Activated CD8-positive, alpha-beta memory T cell treated with anti-CD3 and anti-CD28 coated beads for 4 hours (primary cell): ENCODE data around the gene HSD11B2.

ENCODE experiments used
- DNase-seq, 2 donors: peaks; one replicate each; pipeline ENCODE4 v3.0.0-alpha.2; 2020; ENCODE audit warnings: low read depth in 2 of 2

Gene HSD11B2

DNA sequence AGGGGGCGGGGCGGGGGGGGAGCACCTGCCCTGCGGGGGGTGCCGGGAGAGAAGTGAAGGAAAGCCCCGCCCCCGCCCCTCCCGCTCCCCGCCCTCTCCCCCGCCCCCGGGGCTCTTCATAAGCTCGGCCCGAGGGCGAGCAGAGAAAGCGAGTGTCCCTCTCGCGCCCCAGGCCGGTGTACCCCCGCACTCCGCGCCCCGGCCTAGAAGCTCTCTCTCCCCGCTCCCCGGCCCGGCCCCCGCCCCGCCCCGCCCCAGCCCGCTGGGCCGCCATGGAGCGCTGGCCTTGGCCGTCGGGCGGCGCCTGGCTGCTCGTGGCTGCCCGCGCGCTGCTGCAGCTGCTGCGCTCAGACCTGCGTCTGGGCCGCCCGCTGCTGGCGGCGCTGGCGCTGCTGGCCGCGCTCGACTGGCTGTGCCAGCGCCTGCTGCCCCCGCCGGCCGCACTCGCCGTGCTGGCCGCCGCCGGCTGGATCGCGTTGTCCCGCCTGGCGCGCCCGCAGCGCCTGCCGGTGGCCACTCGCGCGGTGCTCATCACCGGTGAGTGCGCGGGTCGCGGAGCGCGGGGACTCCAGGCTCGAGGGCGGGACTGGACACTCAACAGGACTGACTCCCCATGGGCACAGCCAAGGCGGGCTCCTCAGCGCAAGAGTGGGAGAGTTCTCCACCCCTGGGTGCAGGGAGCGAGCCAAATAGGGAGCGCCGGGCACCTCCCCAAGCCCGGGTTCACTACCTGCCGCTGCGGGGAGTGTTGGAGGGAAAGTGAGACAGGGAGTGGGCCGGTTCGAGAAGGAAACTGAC is at the start of gene HSD11B2:
TSS of gene HSD11B2 (plus strand) at position 145 of the 798 bp plus-strand sequence. CDS start at position 273, 128 bp downstream.
- DNase-seq: no peak

DNA sequence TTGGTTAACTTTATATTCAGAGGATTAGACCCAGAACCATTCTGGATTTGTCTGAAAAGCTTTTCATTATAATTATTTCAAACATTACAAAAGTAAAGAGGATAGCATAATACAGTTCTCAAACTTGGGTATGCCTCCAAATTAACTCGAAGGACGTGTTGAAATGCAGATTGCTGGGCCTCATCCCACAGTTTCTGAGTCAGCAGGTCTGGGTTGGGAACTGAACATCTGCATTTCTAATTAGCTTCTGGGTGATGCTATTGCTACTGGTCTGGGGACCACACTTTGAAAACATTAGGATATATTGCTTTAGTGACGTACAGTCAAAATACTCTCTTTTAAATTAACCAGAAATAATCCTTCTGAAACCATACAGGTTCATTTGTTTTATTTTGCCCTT is 47.6 kb upstream of the HSD11B2 start:
- DNase-seq: no peak

DNA sequence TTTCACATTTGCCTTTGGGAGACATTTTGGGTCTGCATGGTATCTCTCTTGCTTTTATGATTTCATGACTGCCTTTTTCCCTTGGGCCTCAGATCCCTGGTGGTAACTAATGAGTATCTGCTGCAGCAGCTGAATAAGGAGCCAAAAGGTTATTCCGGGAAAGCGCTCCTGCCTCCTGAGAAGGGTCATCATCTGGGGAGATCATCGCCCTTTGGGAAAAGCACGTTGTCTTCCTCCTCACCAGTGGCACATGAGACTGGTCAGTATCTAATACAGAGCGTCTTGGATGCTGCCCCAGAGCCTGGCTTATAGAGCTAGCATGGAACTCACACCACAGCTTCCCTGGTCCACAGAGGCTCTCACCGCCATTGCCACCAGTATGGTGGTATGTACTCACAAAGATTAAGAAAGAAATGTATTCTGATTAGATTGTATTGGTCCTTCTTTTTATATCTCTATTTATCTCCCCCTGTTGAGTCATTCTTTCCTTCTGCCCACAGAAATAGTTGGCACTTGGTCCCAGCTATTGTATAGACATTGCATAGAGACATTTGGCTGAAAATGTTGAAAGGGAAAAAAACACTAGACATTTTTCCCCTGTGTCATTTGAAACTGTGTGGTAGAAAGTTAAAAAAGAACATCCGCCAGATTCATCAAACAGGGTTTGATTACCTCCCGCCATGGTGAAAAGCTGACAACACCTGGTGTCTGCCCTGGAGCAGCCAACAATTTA is 46.0 kb upstream of the HSD11B2 start:
- no peak for DNase-seq

DNA sequence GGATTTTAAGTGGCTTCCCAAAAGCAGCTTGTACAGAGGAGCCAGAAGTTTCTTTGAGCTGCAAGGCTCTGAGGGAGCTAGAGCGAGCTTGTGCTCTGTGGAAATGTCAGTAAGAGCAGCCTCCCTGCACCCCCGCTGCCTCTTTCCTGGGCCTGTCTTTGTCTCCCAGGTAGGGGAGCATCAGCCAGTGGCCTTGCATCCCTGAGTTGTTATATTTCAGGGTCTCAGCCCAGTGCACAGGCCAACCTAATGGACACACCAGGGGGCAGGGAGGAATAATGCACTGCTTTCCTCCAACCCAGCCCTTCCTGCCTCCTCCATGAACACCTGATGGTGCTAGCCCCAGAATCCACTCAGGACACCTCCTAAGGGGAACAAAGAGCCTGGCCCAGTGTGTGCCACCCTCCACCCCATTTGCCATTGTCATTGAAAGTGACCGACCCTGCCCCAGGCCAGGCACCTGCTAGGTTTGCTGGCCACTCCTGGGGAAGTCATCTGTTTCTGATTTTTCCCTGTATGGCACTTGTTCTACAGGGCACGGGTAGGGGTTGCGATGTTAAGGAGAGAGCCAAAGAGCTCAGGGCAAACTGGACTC is 44.0 kb upstream of the HSD11B2 start:
- DNase-seq: no peak

DNA sequence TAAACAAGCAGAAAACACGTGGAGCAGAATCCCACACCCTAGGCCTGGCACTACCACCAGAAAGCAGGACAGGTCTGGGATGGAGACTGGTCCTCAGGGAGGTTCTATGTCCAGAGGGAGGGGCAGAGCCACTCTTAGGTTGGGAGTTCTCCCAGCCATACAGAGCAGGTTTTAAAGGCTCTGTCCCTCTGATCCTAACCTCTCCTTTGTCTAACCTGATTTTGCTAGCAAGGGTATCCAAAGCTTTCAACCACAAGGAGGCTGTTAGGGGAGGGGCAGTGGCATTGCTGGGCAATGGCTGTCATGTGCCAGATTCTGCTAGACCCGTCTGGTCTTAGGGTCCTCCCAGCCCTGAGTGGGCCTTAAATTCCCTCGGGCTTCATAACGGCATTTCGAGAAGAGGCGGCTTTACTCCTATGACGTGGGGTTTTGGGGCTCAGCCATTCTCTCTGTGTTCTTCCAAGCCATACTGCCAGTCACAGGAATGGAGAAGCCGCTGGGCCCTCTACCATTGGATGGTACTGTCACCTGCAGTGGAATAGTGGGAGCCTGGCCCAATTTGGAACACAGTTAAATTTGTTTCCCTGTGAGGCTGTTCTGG is 43.3 kb upstream of the HSD11B2 start:
- DNase-seq: no peak

DNA sequence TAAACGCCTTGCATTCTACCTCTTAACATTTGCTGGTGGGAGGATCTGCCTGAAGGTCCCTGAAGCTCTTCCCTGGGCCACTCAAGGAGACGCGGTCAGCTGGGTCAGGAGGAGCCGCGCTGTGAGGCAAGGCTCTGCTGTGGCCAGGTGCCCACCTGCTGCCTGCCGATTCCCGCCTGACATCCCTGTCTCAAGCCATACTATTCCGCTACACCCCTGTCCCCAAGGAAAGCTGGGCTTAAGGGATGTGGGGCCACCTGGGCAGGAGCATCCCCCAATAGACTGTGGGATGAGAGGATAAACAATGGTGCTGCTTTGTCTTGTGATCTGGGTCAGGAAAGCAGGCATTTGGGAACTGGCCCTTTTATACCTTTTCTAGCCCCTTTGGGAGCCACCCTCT is 42.7 kb upstream of the HSD11B2 start:
- DNase-seq: no peak

DNA sequence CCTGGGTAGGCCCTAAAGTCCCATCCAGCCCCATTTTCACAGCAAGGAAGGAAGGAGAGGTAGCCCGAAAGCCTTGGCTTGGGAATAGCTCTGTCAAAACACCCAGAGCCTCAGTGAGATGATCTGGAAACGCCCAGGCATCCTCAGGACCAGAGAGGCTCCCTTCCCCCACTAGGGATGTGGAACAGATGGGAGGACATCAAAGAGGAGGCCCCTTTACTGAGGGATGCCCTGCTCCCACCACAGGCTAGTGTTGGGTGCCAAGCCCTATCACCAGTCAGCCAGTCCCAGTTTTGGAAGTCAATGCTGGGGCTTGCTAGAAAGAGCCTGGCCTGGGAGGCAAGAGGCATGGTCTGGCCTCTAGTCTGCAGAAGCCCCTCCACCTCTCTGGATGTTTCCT is 42.3 kb upstream of the HSD11B2 start:
- no peak for DNase-seq

DNA sequence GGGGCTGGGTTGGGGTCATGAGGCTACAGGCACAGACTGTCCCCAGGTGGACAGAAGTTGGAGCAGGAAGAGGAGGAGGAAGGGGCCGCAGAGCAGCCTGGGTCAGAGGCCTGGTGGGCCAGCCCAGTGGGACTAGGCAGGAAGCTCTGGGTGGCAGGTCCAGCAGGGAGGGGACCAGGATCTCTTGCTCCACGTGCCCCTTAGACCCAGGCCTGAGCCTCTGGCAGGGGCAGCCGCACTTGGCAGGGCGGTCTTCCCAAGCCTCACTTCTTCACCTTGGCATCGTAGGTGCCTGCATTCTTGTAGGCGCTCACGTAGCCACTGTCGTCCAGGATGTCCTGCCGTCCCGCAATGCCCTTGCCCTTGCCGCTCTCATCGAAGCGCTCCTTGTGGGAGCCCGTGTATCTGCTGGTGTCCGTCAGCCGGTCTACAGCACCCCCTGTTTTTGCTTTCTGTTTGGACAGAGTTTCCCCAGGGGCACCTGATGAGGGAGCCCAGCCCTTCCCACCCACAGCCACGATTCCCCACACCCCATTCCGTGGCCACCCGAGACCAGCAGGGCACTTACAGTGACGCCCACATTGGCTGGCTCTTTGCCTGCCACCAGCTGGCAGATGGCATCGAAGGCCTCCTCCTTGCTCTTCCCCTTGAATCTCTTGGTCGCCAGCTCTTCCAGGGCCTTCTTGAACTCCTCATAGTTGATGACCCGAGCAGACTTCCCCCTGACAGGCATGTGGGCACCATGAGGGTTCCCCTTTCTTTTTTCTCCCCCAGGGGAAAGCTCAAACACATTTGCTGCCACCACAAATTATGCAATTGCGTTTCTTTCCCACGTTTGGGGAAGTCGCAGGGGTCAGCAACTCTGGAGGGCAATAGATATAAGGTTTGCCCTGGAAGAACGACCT is 40.8 kb upstream of the HSD11B2 start:
- no peak for DNase-seq

DNA sequence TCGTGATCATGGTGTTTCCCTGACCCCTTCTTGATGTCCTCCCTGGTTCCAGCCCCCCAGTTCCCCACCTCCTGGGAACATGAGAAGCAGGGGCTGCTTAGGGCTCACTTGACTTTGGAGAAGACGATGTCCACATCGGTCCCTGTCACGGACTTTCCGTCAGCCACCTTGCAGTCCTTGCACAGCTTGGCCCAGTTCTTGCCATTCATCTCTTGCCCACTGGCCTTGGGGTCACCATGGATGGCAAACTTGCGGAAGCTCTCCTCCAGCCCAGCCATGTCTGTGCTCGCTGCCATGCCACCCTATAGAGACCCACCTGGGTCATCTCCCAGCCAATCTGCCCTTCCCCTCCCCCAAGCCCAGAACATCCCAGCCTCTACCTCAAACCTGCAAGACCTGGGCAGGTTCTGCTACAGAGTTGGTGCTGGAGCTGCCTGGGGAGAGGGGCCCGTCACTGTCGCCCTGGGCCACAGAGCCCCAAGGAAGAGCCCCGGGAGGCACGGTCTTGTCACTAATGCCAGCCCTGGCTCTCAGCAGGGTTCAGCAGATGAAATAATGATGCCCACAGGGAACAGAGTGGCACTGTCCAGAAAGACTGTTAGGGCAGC is 40.0 kb upstream of the HSD11B2 start:
- DNase-seq: no peak

DNA sequence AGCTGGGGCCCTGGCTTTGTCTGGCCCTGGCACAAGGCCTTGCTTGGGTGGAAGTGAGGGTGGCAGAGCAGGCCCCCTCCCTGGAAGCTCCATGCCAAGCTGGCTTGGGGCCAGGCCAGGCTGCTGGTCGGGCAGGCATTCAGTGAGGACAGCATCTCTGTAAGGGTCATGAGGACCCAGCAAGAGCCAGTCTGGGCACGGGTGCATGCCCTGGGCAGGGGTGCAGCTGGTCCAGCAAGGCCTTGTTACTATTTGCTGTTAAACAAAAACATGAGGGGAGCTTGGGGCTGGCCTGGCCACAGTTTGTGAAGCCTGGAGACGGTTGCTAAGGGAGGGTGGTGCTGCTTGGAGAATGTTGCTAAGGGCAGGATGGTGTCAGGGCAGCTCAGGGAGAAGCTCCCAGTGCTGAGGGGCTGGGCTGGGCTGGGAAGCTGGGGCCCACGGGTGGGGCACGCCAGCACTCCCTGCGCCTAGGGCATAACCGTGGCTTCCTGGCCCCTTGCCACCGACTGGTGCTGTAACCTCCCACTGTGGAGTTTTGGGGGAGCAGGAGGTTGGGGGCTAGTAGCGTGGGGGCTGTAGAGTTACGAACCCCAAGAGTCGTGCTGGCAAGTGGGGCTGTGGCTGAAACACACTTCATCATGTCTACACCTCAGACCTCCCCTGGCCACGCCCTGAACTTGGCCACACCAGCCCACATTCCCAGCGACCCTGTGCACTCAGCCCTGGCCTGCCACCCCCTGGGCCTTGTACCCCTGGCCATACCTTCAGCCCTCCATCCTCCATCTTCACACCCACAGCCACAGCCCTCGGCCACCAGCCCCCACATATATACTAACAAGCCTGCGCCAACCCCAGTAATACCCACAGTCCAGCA is 39.3 kb upstream of the HSD11B2 start:
- no peak for DNase-seq

DNA sequence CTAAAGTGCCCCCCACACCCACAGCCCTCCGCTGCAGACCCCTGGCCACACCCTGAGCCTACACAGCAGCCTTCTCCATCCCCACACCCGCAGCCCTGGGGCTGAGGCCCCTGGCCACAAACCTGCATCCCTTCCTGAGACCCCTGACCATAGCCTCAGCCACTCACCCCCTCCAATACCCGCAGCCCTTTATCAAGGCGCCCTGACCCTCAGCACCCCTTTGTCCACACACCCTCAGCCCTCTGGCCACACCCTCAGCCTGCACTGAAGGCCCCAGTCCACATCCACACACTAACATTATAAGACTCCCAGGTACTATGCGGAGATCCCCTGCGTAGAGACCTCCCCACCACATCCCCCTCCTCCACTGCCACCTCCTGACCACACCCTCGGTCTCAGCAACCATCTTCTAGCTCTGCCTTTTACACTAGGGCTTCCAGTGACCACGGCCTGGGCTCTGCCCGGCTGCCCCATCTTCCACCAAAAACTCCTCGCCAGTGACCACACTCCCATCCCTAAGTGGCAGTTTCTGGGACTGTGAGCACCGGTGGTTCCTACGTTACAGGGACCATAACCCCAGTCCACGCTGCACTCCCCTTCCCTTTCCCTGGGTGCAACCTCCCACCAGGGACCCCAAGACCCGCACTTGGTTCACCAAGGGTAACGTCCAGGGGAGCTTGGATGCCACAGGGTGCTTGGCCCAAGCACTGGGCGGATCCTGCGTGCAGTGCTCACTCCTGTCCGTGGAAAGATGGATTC is 38.4 kb upstream of the HSD11B2 start:
- no peak for DNase-seq

DNA sequence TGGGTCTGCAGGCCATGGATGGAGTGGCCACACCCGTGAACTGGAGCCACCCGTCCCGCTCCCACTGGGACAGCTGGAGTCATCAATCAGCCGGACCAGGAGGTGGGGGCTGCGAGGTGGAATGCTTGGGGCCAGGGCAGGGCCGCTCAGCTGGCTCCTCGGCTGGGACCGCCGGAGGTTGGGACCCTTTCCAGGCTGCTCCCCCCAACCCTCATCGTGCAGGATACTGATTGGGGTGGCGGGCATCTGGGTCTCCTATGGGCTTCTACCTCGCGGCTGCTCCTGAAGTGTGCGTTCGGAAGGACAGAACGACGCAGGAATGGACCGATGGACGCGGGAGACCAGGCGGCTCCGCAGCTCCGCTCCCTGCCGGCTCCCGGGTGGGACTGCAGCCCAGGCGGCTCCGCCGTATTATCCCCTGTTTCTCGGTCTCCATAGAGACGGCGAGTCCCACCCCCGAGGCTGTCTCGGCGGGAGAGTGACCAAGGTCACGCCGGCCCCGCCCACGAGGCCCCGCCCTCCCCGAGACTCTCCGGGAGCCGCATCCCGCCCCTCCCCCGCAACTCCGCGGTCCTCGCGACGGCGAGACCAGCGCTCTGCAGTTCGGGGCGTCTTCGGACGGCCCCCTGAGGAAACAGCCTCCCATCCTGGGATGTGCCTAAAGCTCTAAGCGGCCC is 37.7 kb upstream of the HSD11B2 start, which contains the start of gene TPPP3:
TSS of gene TPPP3 (minus strand) at position 388 of the 677 bp plus-strand sequence. CDS start 2,387 bp downstream, outside the sequence.
- no peak for DNase-seq

DNA sequence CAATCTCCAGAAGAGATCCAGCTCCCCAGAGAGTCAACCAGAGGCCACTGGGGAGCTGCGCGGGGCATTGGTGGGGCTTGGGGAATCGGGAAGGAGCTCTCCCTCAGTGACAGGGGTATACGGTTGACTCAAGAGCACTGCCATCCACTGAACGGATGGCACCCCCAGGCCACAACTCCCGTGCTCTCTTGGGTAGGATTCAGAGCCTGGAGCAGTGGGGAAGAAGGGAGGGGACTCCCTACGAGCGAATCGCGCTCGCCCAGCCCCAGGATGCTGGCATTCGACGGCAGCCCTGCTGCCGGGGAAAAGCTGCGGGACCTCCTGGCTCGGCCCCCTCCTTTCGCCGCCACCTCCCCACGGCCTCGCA is 37.1 kb upstream of the HSD11B2 start:
- no peak for DNase-seq

DNA sequence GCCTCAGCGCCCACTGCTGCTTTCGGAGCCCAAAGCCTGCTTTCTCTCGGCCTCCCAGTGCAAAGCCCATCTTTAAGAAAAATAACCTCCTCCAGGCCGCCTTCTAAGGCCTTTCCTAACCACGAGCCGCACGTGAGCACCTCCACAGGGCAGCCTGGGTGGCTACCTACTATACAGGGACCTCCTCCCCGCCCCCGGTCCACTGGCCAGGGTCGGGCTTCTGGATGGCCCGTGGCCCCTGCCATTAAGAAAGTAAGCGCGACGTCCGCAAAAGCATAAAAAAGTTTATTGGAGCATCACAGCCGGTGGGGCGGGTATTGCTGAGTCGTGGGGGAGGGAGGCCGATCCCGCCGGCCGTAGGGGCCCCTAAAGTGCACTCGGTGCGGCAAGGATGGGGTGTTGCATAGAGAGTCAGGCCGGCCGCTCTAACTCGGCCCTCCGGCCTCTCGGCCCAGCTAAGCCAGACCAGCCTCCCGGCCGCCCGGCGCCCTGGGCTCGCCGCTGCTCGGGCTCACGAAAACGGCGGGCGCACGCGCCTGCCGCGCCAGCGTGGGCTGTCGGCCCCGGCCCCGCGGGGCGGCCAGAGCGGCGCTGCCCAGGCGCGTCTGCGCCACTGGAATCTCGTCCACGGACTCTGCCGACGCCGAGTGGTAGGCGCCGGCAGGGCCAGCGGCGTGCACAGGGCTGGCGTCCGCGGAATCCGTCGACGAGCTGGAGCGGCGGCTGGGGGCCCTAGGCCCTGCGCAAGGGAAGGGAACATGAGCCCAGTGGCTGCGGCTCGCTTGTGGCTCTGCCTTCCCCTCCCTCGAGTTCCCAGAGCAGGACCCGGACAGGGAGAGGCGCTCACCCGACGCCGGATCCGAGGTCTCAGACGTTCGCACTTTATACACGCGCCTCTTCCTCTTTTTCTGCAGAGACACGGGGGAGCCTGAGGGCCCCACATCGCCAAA is 36.5 kb upstream of the HSD11B2 start:
- no peak for DNase-seq

DNA sequence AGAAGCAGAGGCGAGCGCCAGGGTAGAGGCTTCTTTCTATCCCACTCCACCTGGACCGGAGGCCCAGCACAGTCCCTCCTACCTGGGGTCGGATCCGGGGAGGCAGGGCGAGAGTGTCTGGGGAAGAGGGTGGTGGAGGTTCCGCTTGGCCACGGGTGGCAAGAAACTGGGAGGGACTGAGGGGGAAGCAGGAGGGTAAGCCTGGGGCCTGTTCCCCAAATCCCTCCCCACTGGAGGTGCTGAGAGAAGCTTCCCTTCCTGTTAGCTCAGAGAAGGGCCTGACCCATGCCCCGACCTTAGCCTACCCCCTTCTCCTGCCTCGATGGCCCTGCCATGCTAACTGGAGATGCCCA is 35.8 kb upstream of the HSD11B2 start:
- no peak for DNase-seq

DNA sequence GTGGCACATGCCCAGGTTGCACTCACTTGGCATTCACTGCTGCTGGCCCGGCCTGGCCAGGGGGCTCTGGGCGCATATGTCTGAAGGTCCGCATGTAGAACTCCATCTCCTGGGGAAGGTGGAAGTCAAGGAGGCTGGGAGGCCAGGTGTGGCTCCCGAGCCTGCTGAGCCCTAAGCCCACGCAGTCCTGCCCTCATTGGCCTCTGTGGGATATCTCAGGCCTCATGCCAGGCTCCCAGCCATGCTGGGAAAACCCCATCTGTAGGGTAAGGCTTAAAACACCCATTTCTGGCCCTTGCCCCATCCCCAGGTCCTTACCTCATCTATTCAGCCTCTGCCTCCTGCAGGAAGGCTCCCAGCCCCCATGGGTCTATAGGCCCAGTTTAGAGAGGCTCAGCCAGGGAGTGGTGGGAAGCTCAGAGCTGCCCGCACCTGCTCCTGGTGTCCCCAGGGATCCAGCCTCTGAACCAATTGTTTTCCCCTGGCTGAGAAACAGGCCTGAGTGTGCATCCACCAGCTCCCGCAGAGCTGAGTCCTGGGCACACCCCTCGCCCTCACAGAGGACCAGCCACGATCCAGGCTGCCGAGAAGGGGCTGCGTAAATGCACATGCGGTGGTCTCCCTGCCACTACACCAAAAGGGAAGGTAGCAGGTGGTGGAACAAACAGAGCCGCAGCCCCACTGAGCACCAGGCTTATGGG is 35.3 kb upstream of the HSD11B2 start:
- DNase-seq: no peak
